ENCODE results near the gene PKLR.
A peak's percentile ranks its signal among the peaks of the same experiment; 100 is the strongest.
"Not testable (repeated sequence)": the region's sequence is repeated elsewhere in the genome, so short reads cannot be mapped to it uniquely, and the experiment has no call there.

The PKLR gene

DNA sequence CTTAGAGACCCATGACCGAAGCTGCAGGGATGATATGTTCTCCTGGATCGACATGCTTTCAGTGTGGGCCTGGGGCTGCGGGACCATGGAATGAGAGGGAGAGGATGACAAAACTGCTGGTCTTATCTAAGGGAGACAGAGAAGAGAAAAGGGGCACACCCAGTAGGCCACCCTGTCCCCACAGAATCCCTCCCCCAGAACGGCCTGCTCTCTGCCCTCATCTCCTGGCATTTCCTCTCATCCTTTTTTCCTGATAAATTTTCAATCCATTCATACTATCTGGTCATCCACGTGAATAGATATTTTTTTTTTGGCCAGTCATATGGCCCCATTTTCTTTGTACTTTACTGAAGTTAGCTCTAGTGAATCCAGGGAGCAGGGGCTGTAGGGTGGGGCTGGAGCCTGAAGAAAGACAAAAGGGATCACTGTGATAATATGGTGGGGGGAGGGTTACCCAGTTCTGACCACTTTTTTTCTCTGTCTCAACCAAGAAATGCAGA is at the start of gene PKLR:
Gene PKLR (minus strand): TSS at position 97 of the 500 bp plus-strand sequence. CDS start 43 bp downstream, at position 54.
- DNase-seq = no peak

DNA sequence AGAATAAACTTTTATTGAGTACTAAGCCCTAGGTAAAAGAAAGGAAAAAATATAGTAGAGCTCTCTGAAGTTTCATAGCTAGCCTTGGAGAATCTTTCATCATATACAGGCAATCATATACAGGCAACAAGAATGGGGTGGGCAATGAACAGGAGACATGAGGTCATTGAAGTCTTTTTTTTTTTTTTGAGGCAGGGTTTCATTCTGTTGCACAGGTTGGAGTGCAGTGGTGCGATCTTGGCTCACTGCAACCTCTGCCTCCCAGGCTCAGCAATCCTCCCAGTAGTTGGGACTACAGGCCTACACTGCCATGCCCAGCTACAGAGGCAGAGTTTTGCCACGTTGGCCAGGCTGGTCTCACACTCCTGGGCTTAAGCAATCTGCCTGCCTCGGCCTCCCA is 41.6 kb upstream of the PKLR start:
- DNase-seq = no peak

DNA sequence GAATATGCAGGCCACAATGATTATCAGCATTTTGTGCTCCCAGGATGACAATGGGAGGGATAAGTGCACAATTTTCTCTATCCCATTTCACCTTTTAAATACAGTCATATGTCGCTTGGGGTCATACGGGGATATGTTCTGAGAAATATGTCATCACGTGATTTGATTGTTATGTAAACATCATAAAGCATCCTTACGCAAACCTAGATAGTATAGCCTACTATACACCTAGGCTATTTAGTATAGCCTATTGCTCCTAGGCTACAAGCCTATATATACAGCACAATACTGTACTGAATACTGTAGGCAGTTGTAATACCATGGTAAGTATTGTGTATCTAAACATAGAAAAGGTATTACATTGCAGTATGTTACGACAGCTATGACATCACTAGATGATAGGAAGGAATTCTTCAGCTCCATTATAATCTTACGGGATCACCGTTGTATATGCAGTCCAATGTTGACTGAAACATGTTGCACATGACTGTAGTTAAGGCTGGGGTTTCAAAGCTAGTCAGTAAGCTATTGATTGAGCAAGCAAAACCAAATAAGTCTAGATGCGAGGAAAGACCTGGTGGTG is 38.4 kb upstream of the PKLR start:
- no peak for DNase-seq

DNA sequence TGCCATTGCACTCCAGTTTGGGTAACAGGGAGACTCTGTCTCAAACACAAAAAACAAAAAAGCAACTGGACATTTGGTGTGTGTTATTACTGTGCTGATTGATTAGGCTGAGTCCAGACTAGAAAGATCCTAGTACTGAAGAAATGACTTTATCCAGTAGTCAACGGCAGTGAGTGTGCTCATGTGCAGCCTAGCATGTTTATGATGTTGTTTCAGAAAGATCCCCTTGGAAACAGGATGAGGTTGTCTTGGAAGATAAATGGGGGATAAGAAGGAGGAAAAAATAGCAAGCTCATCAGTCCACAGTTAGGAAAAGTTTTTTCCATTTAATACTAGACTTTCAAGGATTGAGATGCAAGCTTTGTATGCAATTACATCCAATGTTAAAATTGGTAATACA is 33.7 kb upstream of the PKLR start:
- no peak for DNase-seq

DNA sequence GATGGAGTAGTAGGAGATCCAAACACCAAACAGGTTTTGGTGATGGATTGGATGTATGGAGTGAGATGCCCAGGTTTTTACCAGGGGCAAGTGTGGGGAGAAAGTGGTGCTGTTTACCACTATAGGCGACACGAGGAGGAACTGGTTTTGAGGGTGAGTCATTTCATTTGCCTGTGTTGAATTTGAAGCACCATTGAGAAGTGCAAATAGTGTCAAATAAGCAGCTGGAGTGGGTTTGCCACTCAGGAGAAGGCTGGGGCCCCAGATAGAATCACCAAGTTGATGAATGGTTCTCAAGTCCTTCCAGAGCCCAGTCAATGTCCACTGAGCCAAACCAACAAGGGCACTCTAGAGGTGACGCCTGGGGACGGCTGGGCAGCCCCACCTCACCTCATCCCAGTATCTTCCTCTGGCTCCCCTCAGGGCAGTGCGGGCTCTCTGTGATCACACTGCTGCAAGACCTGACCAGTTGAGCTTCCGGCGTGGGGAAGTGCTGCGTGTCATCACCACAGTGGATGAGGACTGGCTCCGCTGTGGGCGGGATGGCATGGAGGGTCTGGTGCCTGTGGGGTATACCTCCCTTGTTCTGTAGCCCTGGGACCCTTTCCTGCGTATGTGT is 28.9 kb upstream of the PKLR start:
- DNase-seq = no peak

DNA sequence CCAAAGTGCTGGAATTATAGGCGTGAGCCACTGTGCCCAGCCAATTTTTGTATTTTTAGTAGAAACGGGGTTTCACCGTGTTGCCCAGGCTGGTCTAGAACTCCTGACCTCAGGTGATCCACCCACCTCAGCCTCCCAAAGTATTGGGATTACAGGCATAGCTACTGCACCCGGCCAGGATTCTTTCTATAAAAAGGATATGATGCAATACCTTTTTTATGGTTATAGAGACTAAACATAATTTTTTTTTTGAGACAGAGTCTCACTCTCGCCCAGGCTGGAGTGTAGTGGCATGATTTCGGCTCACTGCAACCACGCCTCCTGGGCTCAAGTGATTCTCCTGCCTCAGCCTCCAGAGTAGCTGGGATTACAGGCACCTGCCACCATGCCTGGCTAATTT is 27.6 kb upstream of the PKLR start:
- not testable (repeated sequence) for DNase-seq

DNA sequence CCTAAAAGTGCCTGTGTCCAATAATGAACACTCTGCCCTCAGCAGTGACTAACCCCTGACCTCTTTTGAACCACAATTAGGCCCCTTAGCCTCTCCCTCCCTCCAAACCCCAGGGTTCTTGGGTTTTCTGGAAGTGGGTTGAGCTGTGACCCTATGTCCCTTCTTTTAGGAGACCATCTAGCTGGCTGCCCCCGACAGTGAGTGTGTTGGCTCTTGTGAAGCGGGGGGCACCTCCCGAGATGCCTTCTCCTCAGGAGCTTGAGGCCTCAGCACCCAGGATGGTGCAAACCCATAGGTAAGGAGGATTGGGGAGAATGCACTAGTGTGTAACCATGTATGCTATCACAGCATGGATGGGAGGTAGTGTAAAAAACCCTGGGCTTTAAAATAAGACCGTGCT is 26.7 kb upstream of the PKLR start:
- DNase-seq = no peak

DNA sequence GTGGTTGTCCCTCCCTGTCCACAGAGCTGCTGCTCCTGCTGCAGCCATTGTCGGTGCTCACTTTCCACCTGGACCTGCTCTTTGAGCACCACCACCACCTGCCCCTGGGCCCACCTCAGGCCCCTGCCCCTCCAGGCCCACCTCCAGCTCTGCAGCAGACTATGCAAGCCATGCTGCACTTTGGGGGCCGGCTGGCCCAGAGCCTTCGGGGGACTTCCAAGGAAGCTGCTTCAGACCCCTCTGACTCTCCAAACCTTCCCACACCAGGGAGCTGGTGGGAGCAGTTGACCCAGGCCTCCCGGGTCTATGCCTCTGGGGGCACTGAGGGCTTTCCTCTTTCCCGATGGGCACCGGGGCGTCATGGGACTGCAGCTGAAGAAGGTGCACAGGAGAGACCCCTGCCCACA is 25.4 kb upstream of the PKLR start:
- DNase-seq = no peak

DNA sequence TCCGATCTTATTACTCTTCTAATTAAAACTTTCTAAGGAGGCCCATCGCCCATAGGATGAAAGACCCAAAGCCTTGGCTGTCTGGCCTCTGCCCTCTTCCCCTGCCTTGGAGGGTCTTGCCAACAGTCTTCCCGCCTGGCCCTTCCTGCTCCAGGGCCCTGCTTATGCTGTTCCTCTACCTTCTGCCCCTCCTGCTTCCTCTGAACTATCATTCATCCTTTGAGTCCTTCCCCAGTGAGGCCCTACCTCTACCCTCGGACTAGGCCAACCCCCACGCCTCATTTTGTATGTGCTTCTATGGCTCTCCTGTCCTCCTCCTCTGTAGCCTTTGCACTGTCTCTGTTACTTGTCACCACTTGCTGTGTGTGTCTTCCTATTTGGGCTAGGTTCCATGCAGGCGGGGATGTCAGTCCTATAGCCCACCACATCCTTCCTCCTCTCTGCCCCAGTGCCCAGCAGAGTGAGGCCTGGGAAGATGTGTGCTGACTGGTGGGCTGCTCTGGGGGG is 24.8 kb upstream of the PKLR start:
- no peak for DNase-seq

DNA sequence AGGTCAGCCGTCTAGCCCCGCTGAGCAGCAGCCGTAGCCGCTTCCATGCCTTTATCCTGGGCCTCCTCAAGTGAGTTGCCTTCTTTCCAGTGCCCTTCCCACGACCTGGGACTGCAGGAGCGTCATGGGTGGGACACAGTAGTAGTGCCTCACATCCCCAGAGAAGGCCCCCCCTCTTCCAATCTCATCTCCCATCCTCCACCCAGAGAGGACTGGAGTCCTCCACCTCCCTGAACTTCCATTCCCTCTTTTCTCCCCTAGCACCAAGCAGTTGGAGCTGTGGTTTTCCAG is 24.3 kb upstream of the PKLR start:
- no peak for DNase-seq

DNA sequence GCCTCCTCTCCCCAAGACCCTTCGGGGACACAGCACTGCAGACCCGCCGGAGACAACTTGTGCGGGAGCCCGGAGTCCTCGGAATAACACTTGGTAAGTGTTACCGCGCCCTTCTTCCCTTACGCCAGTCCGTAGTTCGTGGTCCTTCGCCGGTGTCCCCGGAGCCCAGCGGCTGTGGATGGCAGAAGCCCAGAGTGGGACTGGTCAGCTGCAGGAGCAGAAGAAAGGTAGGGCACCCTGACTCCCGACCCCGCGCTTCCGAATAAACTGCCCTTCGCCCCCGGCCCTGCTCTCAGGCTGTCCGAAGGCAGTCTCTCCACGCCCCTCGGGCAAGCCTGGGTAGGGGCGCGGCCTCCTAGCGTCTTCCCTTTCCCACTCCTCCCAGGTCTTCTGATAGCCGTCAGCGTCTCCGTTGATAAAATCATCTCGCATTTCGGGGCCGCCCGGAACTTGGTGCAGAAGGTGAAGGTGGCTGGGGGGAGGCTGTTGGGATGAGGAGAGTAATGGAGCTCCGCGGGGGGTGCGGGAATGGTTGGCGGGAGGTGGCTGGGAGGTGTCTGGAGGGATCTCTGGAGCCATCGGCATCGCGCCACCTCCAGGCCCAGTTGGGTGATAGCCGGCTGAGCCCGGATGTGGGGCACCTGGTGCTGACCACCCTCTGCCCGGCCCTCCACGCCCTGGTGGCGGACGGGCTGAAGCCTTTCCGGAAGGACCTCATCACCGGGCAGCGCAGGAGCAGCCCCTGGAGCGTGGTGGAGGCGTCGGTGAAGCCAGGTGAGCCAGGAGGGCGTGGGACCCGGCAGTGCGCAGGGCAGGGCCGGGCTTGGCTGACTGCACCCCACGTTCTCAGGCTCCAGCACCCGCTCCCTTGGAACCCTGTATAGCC is 23.7 kb upstream of the PKLR start:
- peak; percentile 70 for DNase-seq

DNA sequence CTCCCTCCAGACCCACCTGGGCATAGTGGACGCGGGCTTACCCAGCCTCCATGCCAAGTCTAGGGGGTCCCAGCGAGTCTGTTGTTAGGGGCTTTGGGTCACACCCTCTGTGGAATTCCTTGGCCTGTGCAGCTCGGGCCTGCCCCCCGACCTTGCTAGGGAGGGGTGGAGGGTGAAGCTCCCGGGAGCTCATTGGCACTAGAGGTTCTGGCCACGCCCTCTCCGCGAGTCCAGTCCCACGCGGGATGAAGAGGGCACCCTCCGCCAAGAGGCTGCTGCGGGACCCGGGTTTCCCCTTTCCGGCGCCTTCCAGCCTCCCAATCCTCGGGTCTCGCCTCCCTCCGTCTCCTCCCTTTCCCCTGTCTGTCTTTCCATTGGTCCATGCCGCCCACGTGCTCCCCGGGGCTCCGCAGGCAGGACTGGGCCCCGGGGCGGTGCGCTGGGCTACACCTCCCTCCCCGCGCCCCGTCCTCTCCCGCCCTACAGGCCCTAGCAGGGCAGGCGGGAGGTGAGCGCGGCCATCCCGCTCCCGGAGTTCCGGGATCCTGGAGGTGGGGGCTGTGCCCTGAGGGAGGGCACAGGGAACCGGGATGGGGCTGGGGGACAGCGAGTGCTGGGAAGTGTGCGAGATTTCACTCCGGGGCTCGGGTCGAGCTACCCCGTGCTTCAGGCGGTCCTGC is 22.9 kb upstream of the PKLR start:
- DNase-seq = peak; percentile 99

DNA sequence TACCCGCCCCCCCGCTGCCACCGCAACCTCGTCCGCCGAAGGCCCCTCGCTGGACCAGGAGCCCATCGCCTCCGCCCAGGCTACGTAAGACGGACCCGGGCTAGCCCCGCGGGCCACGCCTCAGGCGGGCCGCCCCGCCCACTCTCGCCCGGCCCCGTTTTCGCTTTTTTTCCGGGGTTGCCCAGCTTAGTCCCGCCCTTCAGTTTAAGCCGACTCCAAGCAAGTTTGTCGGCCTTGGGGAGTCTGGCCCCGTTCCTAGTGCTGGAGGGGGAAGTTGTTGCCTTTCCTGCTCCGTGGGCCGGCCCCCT is 22.4 kb upstream of the PKLR start:
- DNase-seq = peak; percentile 50

DNA sequence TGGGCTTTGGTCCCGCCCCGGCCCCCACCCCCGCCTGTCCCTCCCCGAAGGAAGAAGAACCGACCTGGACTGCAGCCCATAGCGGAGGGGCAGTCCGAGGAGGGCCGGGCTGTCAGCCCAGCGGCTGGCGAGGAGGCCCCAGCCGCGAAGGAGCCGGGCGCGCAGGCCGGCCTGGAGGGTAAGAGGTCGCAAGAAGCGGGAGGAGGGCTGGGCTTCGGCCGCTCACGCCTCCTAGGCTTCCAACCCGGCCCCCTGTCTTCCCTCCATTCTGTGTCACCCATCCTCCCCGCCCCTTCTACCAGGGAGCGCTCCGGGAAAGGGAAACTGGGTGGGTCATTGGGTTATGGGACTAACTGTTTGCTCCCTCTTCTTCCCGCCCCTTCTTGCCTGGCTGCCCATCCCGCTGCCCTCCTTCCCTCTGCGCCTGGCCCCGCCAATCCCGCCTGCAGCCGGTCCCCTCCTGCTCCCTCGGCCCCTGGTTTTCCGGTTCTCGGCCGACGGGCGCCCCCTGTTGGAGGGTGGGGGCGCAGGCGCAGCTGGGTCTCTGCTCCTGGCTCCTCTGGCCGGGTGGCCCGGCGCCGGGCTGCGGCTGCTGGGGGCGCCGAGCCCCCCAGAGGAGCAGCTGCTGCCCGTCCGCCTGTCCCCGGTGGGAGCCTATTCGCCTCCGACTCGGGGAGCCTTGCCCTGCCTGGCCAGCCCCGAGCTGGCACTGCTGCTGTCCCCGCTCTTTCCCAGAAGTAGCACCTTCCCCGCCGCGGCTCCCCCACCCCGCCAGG is 21.9 kb upstream of the PKLR start:
- DNase-seq = peak; percentile 93

DNA sequence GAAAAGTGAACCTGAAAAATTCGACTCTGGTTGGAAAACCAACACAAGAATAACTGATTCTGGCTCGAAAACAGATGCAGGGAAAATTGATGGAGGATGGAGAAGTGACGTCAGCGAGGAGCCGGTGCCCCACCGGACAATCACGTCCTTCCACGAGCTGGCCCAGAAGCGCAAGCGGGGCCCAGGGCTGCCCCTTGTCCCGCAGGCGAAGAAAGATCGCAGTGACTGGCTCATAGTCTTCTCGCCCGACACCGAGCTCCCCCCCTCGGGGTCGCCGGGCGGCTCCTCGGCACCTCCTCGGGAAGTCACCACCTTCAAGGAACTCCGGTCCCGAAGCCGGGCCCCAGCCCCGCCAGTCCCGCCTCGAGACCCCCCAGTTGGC is 21.3 kb upstream of the PKLR start:
- no peak for DNase-seq

DNA sequence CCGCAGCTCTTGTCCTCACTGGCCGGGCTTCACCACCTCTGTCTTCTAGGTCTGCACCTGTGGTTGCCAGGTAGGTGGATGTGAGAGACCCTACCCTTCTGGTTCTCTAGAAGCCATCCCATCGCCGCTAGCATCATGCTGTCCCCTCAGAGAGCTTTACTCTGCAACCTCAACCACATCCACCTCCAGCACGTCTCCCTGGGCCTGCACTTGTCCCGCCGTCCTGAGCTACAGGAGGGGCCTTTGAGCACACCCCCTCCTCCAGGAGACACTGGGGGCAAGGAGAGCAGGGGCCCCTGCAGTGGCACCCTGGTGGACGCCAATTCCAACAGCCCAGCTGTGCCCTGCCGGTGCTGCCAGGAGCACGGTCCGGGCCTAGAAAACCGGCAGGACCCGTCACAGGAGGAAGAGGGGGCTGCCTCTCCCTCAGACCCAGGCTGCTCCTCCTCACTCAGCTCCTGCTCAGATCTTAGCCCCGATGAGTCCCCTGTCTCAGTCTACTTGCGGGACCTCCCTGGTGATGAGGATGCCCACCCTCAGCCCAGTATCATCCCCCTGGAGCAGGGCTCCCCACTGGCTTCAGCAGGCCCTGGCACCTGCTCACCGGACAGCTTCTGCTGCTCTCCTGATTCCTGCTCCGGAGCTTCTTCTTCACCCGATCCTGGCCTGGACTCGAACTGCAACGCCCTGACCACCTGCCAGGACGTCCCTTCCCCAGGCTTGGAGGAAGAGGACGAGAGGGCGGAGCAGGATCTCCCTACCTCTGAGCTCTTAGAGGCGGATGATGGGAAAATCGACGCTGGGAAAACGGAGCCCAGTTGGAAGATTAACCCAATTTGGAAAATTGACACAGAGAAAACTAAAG is 20.6 kb upstream of the PKLR start:
- peak; percentile 49 for DNase-seq

DNA sequence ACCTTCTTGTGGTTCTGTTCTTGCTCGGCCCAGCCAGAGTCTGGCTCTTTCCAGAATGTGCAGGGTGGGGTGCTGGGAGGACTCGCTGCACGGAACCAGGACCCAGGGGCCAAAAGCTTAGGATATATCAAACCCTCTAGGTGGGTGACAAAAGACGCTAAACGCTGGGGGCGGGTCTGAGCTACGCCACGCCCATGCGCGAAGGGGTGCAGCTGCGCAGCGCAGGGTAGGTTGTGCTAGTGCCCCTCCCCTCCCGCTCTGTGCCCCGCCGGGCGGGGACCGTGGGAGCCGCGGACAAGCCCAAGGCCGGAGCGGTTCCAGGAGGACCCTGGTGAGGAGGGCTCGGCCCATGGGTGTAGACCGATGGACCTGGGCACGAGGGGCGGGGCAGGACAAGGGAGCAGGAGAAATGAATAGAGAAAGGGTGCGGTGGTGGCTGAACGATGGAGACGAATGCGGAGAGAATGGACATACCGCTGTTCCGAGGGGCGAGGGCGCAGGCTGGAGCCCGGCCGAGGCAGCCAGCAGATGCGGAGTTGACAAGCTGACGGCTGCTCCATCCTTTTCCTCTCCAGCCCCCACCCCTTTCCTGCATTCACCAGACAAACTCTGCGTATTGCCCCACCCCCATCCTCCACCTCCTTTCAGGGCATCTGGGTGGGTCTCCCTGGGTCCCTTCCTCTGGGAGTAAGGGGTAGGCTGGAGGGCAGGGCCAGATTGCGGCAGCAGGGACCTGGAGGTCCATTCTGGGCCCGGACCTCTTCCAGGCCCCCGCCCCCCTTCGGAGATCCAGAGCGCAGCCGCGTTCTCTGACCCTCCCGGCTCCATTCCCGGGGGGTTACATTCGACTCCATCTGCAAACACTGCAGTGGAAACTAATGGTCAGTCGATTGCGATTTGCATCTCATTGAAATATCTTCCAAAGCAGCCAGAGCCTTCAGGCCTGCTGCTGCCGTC is 19.7 kb upstream of the PKLR start, which contains the start of gene RUSC1:
Gene RUSC1 (plus strand): TSS at position 234 of the 957 bp plus-strand sequence. CDS start 880 bp downstream, outside the sequence.
- DNase-seq = peak; percentile 85

DNA sequence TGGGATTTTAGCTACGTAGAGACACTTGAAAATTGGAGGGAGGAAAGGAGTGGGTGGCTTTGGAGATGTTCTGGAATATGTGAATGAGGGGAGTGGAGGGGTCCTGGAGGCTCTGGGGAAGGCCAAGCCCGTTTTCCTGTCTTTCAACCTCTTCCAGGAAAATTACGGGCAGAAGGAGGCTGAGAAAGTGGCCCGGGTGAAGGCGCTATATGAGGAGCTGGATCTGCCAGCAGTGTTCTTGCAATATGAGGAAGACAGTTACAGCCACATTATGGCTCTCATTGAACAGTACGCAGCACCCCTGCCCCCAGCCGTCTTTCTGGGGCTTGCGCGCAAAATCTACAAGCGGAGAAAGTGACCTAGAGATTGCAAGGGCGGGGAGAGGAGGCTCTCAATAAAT is 19.0 kb upstream of the PKLR start:
- no peak for DNase-seq

DNA sequence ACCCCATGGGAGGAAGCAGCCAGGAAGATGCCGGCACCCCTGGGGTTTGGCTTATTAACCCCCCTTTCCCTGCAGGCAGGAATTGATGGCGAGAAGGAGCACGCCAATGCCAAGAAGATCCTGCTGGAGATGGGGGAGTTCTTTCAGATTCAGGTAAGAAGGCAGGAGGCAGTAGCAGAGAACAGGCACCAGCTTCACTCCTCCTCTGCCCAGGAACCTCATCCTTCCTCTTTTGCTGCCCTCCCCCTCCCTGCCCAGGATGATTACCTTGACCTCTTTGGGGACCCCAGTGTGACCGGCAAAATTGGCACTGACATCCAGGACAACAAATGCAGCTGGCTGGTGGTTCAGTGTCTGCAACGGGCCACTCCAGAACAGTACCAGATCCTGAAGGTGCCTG is 18.3 kb upstream of the PKLR start:
- no peak for DNase-seq

DNA sequence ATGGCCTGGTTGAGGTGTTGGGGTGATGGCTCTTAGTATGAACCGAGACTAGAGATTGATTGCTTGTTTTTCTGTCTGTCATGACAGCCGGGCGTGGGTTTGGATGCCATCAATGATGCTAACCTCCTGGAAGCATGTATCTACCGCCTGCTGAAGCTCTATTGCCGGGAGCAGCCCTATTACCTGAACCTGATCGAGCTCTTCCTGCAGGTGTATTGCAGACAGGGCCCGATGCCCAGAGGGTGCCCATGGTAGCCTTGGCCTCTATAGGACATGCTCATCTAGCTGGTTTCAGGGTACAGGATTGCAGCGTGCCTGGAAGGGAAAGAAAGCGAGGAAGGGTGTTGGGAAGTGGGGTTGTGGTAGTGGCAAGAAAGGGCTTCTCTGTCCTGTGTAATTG is 16.8 kb upstream of the PKLR start:
- DNase-seq = no peak

Measured in SHP77 treated with DMSO at 0.1 percent for 48 hours (cell line).